CD4-positive, alpha-beta T cell (primary cell): ENCODE measurements around the gene SETBP1. TPM values are rescaled to one million over a fixed set of nuclear protein-coding genes. Genes with fewer than 3 reads are reported as not detected.

Experiments
- ATAC-seq: fragments of 200-7000 bp; cut with Tn5 transposase; one replicate; pipeline ENCODE4 v1.10.0; 2022; ENCODE audit warnings: mild to moderate bottlenecking; ENCODE audit not compliant: poor library complexity
- CTCF ChIA-PET: fragments of 350-600 bp; sonication (Branson Sonifier 250); formaldehyde crosslinking; loops from one replicate; lab custom pipeline; 2021; ENCODE audit warnings: antibody characterized with exemption, inconsistent platforms; lab: Charles Lee
- POLR2A ChIA-PET: fragments of 350-600 bp; sonication (Branson Sonifier 250); formaldehyde crosslinking; loops from one replicate; lab custom pipeline; 2021; ENCODE audit warnings: antibody characterized with exemption, inconsistent platforms; lab: Charles Lee
- DNase-seq, 14 experiments: peaks; one replicate each; pipeline ENCODE4 v3.0.0-alpha.2; 2013 to 2020; ENCODE audit warnings: mixed read lengths in 2 of 14
- H3K27ac ChIP-seq, 2 donors: one replicate each; pipeline versions ENCODE4 v1.5.1 to v1.7.0; 2013; ENCODE audit warnings: low read length in 2 of 2, low read depth in 1 of 2, mild to moderate bottlenecking in 1 of 2
- H3K27me3 ChIP-seq, 2 experiments: 1 replicate in 1 of 2; 2 replicates in 1 of 2; pipeline versions ENCODE4 v1.6.1 to v1.7.0; 2013; ENCODE audit warnings: low read length in 2 of 2, control low read depth in 1 of 2, mild to moderate bottlenecking in 1 of 2, moderate library complexity in 1 of 2; ENCODE audit not compliant: insufficient read depth in 2 of 2, control insufficient read depth in 1 of 2
- H3K36me3 ChIP-seq: one replicate; pipeline ENCODE4 v1.6.1; 2013; ENCODE audit warnings: low read length, control low read depth; ENCODE audit not compliant: insufficient read depth
- H3K4me1 ChIP-seq: one replicate; pipeline ENCODE4 v1.6.1; 2013; ENCODE audit warnings: low read length, control low read depth; ENCODE audit not compliant: insufficient read depth
- H3K4me3 ChIP-seq: one replicate; pipeline ENCODE4 v1.5.1; 2013; ENCODE audit warnings: mild to moderate bottlenecking, low read length, moderate library complexity
- H3K9me3 ChIP-seq, 2 experiments: 1 replicate in 1 of 2; 2 replicates in 1 of 2; pipeline versions ENCODE4 v1.6.1 to v1.7.0; 2013; ENCODE audit warnings: low read length in 2 of 2, mild to moderate bottlenecking in 2 of 2, control low read depth in 1 of 2, moderate library complexity in 1 of 2; ENCODE audit not compliant: control insufficient read depth in 1 of 2, insufficient read depth in 1 of 2
- H3K27ac Mint-ChIP-seq: one replicate; pipeline ENCODE4 v1.8.0; 2020; ENCODE audit warnings: mixed read lengths
- H3K27me3 Mint-ChIP-seq: one replicate; pipeline ENCODE4 v1.8.0; 2021; ENCODE audit warnings: mixed read lengths
- H3K36me3 Mint-ChIP-seq: one replicate; pipeline ENCODE4 v1.8.0; 2021; ENCODE audit warnings: low read depth, mixed read lengths
- H3K4me1 Mint-ChIP-seq: one replicate; pipeline ENCODE4 v1.8.0; 2021; ENCODE audit warnings: low read depth, mixed read lengths
- H3K4me3 Mint-ChIP-seq: one replicate; pipeline ENCODE4 v1.8.0; 2020; ENCODE audit warnings: mild to moderate bottlenecking, mixed read lengths
- H3K9me3 Mint-ChIP-seq: one replicate; pipeline ENCODE4 v1.8.0; 2020; ENCODE audit warnings: mixed read lengths
- intact Hi-C, 2 experiments: fragments of 100-400 bp; cut with DNase I in 1 of 2; cut with micrococcal nuclease in 1 of 2; formaldehyde crosslinking; loops; one replicate each; pipeline versions ENCODE4 v1.15.1 to v1.9.0; 2023 to 2025; cut with DNase I, micrococcal nuclease
- total RNA-seq, 174 experiments: library from RNA in 2 of 174; stranded (reverse) in 2 of 174; gene quantifications; one replicate each; pipeline ENCODE4 v1.2.3 and lab custom pipeline; 2021 to 2026
- TF ChIP-seq, protein P1 (sequence below): fragments of 200-600 bp; IDR thresholded peaks from one replicate; pipeline ENCODE4 v1.8.0; 2022; ENCODE audit warnings: antibody characterized with exemption, mild to moderate bottlenecking

Gene SETBP1
- total RNA-seq, 2 experiments from 2014 or later, result 0.25 to 0.41 TPM

DNA sequence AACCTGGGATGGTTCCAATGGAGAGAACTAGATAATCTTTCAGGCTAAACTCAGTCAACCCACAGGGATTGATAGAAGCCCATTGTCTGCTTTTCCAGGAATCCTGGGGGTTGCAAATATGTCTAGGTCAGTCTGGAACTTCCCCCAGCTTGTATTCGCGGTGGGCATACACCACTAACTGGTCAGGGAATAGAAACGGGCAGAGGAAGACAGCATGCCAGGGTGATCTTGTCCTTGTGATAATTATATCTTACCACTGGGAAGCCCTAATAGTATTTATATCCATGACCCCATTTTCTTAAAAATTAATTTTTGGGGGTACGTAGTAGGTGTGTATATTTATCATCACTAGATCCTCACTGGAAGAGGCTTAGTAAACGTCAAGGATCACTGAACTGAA, 101.9 kb downstream of the SETBP1 start:
- DNase-seq (no peak), ATAC-seq (no peak)
- Mint-ChIP-seq H3K36me3 (no peaks in the 10 kb centered on the region), H3K27ac (no peak overlapping the region), H3K4me3 (no peak overlapping the region), H3K4me1 (no peaks in the 10 kb centered on the region), H3K27me3 (no peaks in the 10 kb centered on the region), H3K9me3 (no peaks in the 10 kb centered on the region)
- H3K27ac ChIP-seq, result no peak overlapping the region
- intact Hi-C loops, result no loop called here
- H3K9me3 ChIP-seq, result no peaks in the 10 kb centered on the region
- H3K27me3 ChIP-seq, result no peaks in the 10 kb centered on the region
- TF ChIP-seq, protein P1, sequence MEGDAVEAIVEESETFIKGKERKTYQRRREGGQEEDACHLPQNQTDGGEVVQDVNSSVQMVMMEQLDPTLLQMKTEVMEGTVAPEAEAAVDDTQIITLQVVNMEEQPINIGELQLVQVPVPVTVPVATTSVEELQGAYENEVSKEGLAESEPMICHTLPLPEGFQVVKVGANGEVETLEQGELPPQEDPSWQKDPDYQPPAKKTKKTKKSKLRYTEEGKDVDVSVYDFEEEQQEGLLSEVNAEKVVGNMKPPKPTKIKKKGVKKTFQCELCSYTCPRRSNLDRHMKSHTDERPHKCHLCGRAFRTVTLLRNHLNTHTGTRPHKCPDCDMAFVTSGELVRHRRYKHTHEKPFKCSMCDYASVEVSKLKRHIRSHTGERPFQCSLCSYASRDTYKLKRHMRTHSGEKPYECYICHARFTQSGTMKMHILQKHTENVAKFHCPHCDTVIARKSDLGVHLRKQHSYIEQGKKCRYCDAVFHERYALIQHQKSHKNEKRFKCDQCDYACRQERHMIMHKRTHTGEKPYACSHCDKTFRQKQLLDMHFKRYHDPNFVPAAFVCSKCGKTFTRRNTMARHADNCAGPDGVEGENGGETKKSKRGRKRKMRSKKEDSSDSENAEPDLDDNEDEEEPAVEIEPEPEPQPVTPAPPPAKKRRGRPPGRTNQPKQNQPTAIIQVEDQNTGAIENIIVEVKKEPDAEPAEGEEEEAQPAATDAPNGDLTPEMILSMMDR, result no peak
- H3K36me3 ChIP-seq, result no peaks in the 10 kb centered on the region
- CTCF ChIA-PET, result no interaction called here
- no peak overlapping the region for H3K4me3 ChIP-seq
- H3K4me1 ChIP-seq, result no peaks in the 10 kb centered on the region
- POLR2A ChIA-PET, result no interaction called here

GRCh38 chr18:44783371-44783770, 102.7 kb downstream of the SETBP1 start:
- intact Hi-C loops, result no loop called here
- ATAC-seq, result no peak
- H3K27me3 ChIP-seq, result no peaks in the 10 kb centered on the region
- H3K36me3 ChIP-seq, result no peaks in the 10 kb centered on the region
- H3K4me3 Mint-ChIP-seq, result no peak overlapping the region
- H3K4me1 Mint-ChIP-seq, result no peaks in the 10 kb centered on the region
- no peak for DNase-seq
- no peaks in the 10 kb centered on the region for H3K9me3 Mint-ChIP-seq
- H3K9me3 ChIP-seq, result no peaks in the 10 kb centered on the region
- H3K27ac Mint-ChIP-seq, result no peak overlapping the region
- no peak overlapping the region for H3K27ac ChIP-seq
- TF ChIP-seq, protein P1, result no peak
- H3K4me3 ChIP-seq, result no peak overlapping the region
- H3K36me3 Mint-ChIP-seq, result no peaks in the 10 kb centered on the region
- no peaks in the 10 kb centered on the region for H3K4me1 ChIP-seq
- ChIA-PET POLR2A (no interaction called here), CTCF (no interaction called here)
- H3K27me3 Mint-ChIP-seq, result no peaks in the 10 kb centered on the region

- Mint-ChIP-seq H3K9me3 (no peaks in the 10 kb centered on the region), H3K27me3 (no peaks in the 10 kb centered on the region), H3K4me1 (no peaks in the 10 kb centered on the region), H3K27ac (no peak overlapping the region), H3K4me3 (no peak overlapping the region), H3K36me3 (no peaks in the 10 kb centered on the region)
- ATAC-seq (no peak), DNase-seq (no peak)
- Histone ChIP-seq H3K27ac (no peak overlapping the region), H3K36me3 (no peaks in the 10 kb centered on the region), H3K9me3 (no peaks in the 10 kb centered on the region), H3K27me3 (no peaks in the 10 kb centered on the region), H3K4me1 (no peaks in the 10 kb centered on the region), H3K4me3 (no peak overlapping the region)
- ChIA-PET CTCF (no interaction called here), POLR2A (no interaction called here)
- intact Hi-C loops, result no loop called here
- TF ChIP-seq, protein P1, result no peak
These were observed 105.6 kb downstream of the SETBP1 start for GRCh38 chr18:44786257-44786656.
